Stimulated activated CD4-positive, alpha-beta T cell treated with anti-CD3 and anti-CD28 coated beads, Interleukin-1b, Interleukin-23, amount 100 ng/mL, for 1 hour (primary cell): Measurements from ENCODE around the gene GRIK1.
"Not testable (repeated sequence)": the region's sequence is repeated elsewhere in the genome, so short reads cannot be mapped to it uniquely, and the experiment has no call there.

Experiments
- DNase-seq, 2 donors: peaks; one replicate each; pipeline ENCODE4 v3.0.0-alpha.2; 2020; ENCODE audit warnings: low read depth in 2 of 2

The GRIK1 gene

GRCh38 chr21:29610779-29611360, 328.9 kb downstream of the GRIK1 start:
- no peak for DNase-seq

- DNase-seq, result no peak
Measured at GRCh38 chr21:29606613-29607012, 333.2 kb downstream of the GRIK1 start.

- not testable (repeated sequence) for DNase-seq
Measured at GRCh38 chr21:29605219-29605618, 334.6 kb downstream of the GRIK1 start.

GRCh38 chr21:29604076-29604475, 335.7 kb downstream of the GRIK1 start:
- DNase-seq, result no peak

- no peak for DNase-seq
Measured at GRCh38 chr21:29601047-29601446, 338.7 kb downstream of the GRIK1 start.

- DNase-seq, result no peak
Measured at GRCh38 chr21:29586696-29587095, 353.1 kb downstream of the GRIK1 start.

GRCh38 chr21:29585462-29585861, 354.3 kb downstream of the GRIK1 start:
- DNase-seq, result no peak

GRCh38 chr21:29583424-29583924, 356.3 kb downstream of the GRIK1 start:
- no peak for DNase-seq

GRCh38 chr21:29582855-29583254, 356.9 kb downstream of the GRIK1 start:
- no peak for DNase-seq

- no peak for DNase-seq
Measured at GRCh38 chr21:29581393-29581792, 358.4 kb downstream of the GRIK1 start.

GRCh38 chr21:29580732-29581285, 359.0 kb downstream of the GRIK1 start:
- DNase-seq, result no peak

GRCh38 chr21:29578306-29578705, 361.5 kb downstream of the GRIK1 start:
- no peak for DNase-seq

- DNase-seq, result no peak
Measured at GRCh38 chr21:29571949-29572348, 367.8 kb downstream of the GRIK1 start.

GRCh38 chr21:29568020-29568697, 371.6 kb downstream of the GRIK1 start:
- no peak for DNase-seq

GRCh38 chr21:29557931-29558725, 381.7 kb downstream of the GRIK1 start:
- DNase-seq, result no peak

- DNase-seq, result no peak
Measured at GRCh38 chr21:29557200-29557599, 382.6 kb downstream of the GRIK1 start.

GRCh38 chr21:29555601-29556000, 384.2 kb downstream of the GRIK1 start:
- DNase-seq, result no peak

- DNase-seq, result no peak
Measured at GRCh38 chr21:29550205-29550604, 389.6 kb downstream of the GRIK1 start.

- DNase-seq, result no peak
Measured at GRCh38 chr21:29549614-29550013, 390.2 kb downstream of the GRIK1 start.

- DNase-seq, result no peak
Measured at GRCh38 chr21:29547998-29548397, 391.8 kb downstream of the GRIK1 start.

- DNase-seq, result no peak
Measured at GRCh38 chr21:29546071-29546470, 393.7 kb downstream of the GRIK1 start.

GRCh38 chr21:29540289-29540688, 399.5 kb downstream of the GRIK1 start:
- DNase-seq, result no peak
